H9 (cell line): Measurements from ENCODE around the gene SPHK1. TPM values are rescaled to one million over a fixed set of nuclear protein-coding genes. Genes with fewer than 3 reads are reported as not detected.

ENCODE experiments used
- DNase-seq: peaks from one replicate; pipeline ENCODE4 v3.0.0-alpha.2; 2017
- H2AFZ ChIP-seq: one replicate; pipeline ENCODE4 v1.6.1; 2013; ENCODE audit warnings: mild to moderate bottlenecking, low read length, control low read depth, moderate library complexity
- H2AK5ac ChIP-seq: 2 replicates; pipeline ENCODE4 v1.6.1; 2013; ENCODE audit warnings: low read length, control low read depth, mixed read lengths; ENCODE audit not compliant: insufficient read length
- H2BK120ac ChIP-seq: one replicate; pipeline ENCODE4 v1.6.1; 2013; ENCODE audit warnings: low read depth, mild to moderate bottlenecking, low read length, control low read depth, inconsistent platforms; ENCODE audit not compliant: poor library complexity, severe bottlenecking
- H2BK12ac ChIP-seq: 2 replicates; pipeline ENCODE4 v1.6.1; 2013; ENCODE audit warnings: low read length, control low read depth, mixed read lengths, low read depth; ENCODE audit not compliant: insufficient read length
- H2BK15ac ChIP-seq: 2 replicates; pipeline ENCODE4 v1.6.1; 2013; ENCODE audit warnings: low read depth, low read length, control low read depth
- H2BK20ac ChIP-seq: one replicate; pipeline ENCODE4 v1.6.1; 2013; ENCODE audit warnings: low read depth, mild to moderate bottlenecking, low read length, control low read depth, inconsistent platforms; ENCODE audit not compliant: poor library complexity, severe bottlenecking
- H2BK5ac ChIP-seq: 2 replicates; pipeline ENCODE4 v1.6.1; 2013; ENCODE audit warnings: low read length, control low read depth, mixed read lengths; ENCODE audit not compliant: insufficient read length
- H3K14ac ChIP-seq: 2 replicates; pipeline ENCODE4 v1.6.1; 2013; ENCODE audit warnings: low read length, control low read depth; ENCODE audit not compliant: insufficient read depth
- H3K18ac ChIP-seq: 2 replicates; pipeline ENCODE4 v1.6.1; 2013; ENCODE audit warnings: low read depth, mild to moderate bottlenecking, mixed read lengths, low read length, control low read depth; ENCODE audit not compliant: insufficient read length
- H3K23ac ChIP-seq: 2 replicates; pipeline ENCODE4 v1.6.1; 2013; ENCODE audit warnings: low read length, control low read depth, mixed read lengths, low read depth; ENCODE audit not compliant: insufficient read length
- H3K23me2 ChIP-seq: 2 replicates; pipeline ENCODE4 v1.6.1; 2013; ENCODE audit warnings: low read depth, mild to moderate bottlenecking, mixed read lengths, low read length, control low read depth; ENCODE audit not compliant: insufficient read length, poor library complexity, severe bottlenecking
- H3K27ac ChIP-seq: 2 replicates; pipeline ENCODE4 v1.5.1; 2013; ENCODE audit warnings: low read length, control low read depth, mixed read lengths, low read depth; ENCODE audit not compliant: insufficient read length
- H3K27me3 ChIP-seq: 2 replicates; pipeline ENCODE4 v1.6.1; 2013; ENCODE audit warnings: low read length, control low read depth, inconsistent platforms; ENCODE audit not compliant: insufficient read depth
- H3K4ac ChIP-seq: 2 replicates; pipeline ENCODE4 v1.6.1; 2013; ENCODE audit warnings: low read depth, mild to moderate bottlenecking, control low read depth, inconsistent platforms, low read length, moderate library complexity
- H3K4me1 ChIP-seq: 2 replicates; pipeline ENCODE4 v1.6.1; 2013; ENCODE audit warnings: low read length, control low read depth, inconsistent platforms; ENCODE audit not compliant: insufficient read depth
- H3K4me2 ChIP-seq: 2 replicates; pipeline ENCODE4 v1.6.1; 2013; ENCODE audit warnings: low read length, control low read depth, mixed read lengths; ENCODE audit not compliant: insufficient read length, insufficient read depth
- H3K56ac ChIP-seq: 2 replicates; pipeline ENCODE4 v1.6.1; 2013; ENCODE audit warnings: low read depth, mild to moderate bottlenecking, mixed read lengths, low read length, control low read depth; ENCODE audit not compliant: insufficient read length
- H3K79me1 ChIP-seq: 2 replicates; pipeline ENCODE4 v1.6.1; 2013; ENCODE audit warnings: low read depth, mild to moderate bottlenecking, moderate library complexity, low read length, control low read depth, inconsistent platforms; ENCODE audit not compliant: insufficient read depth, poor library complexity, severe bottlenecking
- H3K79me2 ChIP-seq: 2 replicates; pipeline ENCODE4 v1.6.1; 2013; ENCODE audit warnings: low read length, control low read depth, inconsistent platforms; ENCODE audit not compliant: insufficient read depth
- H3K9ac ChIP-seq: 2 replicates; pipeline ENCODE4 v1.6.1; 2013; ENCODE audit warnings: low read length, control low read depth, mixed read lengths; ENCODE audit not compliant: insufficient read length; ENCODE audit errors: extremely low read depth
- H3K9me3 ChIP-seq: one replicate; pipeline ENCODE4 v1.6.1; 2013; ENCODE audit warnings: low read depth, low read length, inconsistent platforms; ENCODE audit not compliant: control insufficient read depth
- H3T11ph ChIP-seq: one replicate; pipeline ENCODE4 v1.6.1; 2013; ENCODE audit warnings: mild to moderate bottlenecking, low read length, control low read depth, inconsistent platforms
- H4K20me1 ChIP-seq: one replicate; pipeline ENCODE4 v1.6.1; 2013; ENCODE audit not compliant: control insufficient read depth, insufficient read length, insufficient read depth
- H4K5ac ChIP-seq: 2 replicates; pipeline ENCODE4 v1.6.1; 2013; ENCODE audit warnings: low read depth, mild to moderate bottlenecking, mixed read lengths, low read length, control low read depth; ENCODE audit not compliant: insufficient read length
- H4K8ac ChIP-seq: replicated peaks from 2 replicates; pipeline ENCODE4 v1.6.1; 2013; ENCODE audit warnings: low read length, control low read depth, mixed read lengths, low read depth; ENCODE audit not compliant: insufficient read length
- H4K91ac ChIP-seq: 2 replicates; pipeline ENCODE4 v1.6.1; 2013; ENCODE audit warnings: low read depth, mild to moderate bottlenecking, moderate library complexity, mixed read lengths, low read length, control low read depth; ENCODE audit not compliant: insufficient read length
- H3K27ac Mint-ChIP-seq, 3 experiments: 2 replicates in 2 of 3; 3 replicates in 1 of 3; pipeline ENCODE4 v1.8.0; 2020 to 2021; ENCODE audit warnings: mixed read lengths in 3 of 3, mild to moderate bottlenecking in 1 of 3, moderate library complexity in 1 of 3
- H3K27me3 Mint-ChIP-seq: 2 replicates; pipeline ENCODE4 v1.8.0; 2021; ENCODE audit warnings: low read depth, mild to moderate bottlenecking, moderate library complexity, mixed read lengths
- H3K36me3 Mint-ChIP-seq, 3 experiments: 2 replicates in 2 of 3; 3 replicates in 1 of 3; pipeline ENCODE4 v1.8.0; 2020 to 2021; ENCODE audit warnings: low read depth in 3 of 3, mixed read lengths in 3 of 3; ENCODE audit not compliant: insufficient read depth in 1 of 3
- H3K4me1 Mint-ChIP-seq, 2 experiments: 2 replicates each; pipeline ENCODE4 v1.8.0; 2020; ENCODE audit warnings: mixed read lengths in 2 of 2
- H3K4me3 Mint-ChIP-seq, 2 experiments: 2 replicates in 1 of 2; 3 replicates in 1 of 2; pipeline ENCODE4 v1.8.0; 2020 to 2021; ENCODE audit warnings: mild to moderate bottlenecking in 2 of 2, mixed read lengths in 2 of 2, moderate library complexity in 1 of 2
- H3K9me3 Mint-ChIP-seq, 2 experiments: 2 replicates in 1 of 2; 3 replicates in 1 of 2; pipeline ENCODE4 v1.8.0; 2020; ENCODE audit warnings: mild to moderate bottlenecking in 2 of 2, mixed read lengths in 2 of 2, moderate library complexity in 1 of 2
- WGBS: extraction: QIAGEN DNeasy Blood & Tissue Kit; methylation state at CpG from one replicate; pipeline ENCODE4 v1.1.7; 2013; ENCODE audit warnings: missing lambda C conversion rate, low lambda C conversion rate, mixed read lengths; ENCODE audit not compliant: insufficient read length; ENCODE audit errors: extremely low coverage; 5-methylcytosine and 5-hydroxymethylcytosine counted together
- total RNA-seq: library from RNA; stranded (reverse); gene quantifications from 2 replicates; pipeline ENCODE4 v1.2.1, GENCODE V29; 2021
- TF ChIP-seq, protein P1 (sequence below): fragments of 200-600 bp; sonication (generic); conservative IDR thresholded peaks from 3 replicates; pipeline ENCODE4 v1.8.0; 2021; ENCODE audit warnings: antibody characterized with exemption, mild to moderate bottlenecking

The SPHK1 gene
- total RNA-seq, 1 experiment from 2014 or later, result 1.4 TPM

DNA sequence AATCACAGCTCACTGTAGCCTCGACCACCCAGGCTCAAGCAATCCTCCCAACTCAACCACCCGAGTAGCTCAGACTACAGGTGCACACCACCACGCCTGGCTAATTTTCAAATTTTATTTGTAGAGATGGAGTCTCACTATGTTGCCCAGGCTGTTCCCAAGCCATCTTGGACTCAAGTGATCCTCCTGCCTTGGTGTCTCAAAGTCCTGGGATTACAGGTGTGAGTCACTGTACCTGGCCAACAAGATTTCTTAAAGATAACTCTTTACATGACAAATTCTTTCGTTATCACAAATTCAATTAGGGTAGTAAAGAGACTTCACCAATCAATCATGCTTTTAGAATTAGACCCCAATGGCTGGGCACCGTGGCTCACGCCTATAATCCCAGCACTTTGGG, 43.1 kb upstream of the SPHK1 start:
- H3K27ac Mint-ChIP-seq, result no peak overlapping the region
- no peaks in the 10 kb centered on the region for H3K23me2 ChIP-seq
- H3K4ac ChIP-seq, result no peak overlapping the region
- H2BK120ac ChIP-seq, result no peak overlapping the region
- no peak overlapping the region for H2AFZ ChIP-seq
- no CpG with 5 or more reads among the region's 6 CpGs for WGBS
- H2BK5ac ChIP-seq, result no peak overlapping the region
- H3K9me3 ChIP-seq, result no peaks in the 10 kb centered on the region
- no peaks in the 10 kb centered on the region for H3K9me3 Mint-ChIP-seq
- H4K8ac ChIP-seq, result no peak overlapping the region
- H3K79me1 ChIP-seq, result peaks cover 3% of the 10 kb centered on the region
- no peaks in the 10 kb centered on the region for H3K4me1 ChIP-seq
- H3K4me2 ChIP-seq, result no peak overlapping the region
- no peak overlapping the region for H3K9ac ChIP-seq
- no peak overlapping the region for H2BK20ac ChIP-seq
- no peak overlapping the region for H3K27ac ChIP-seq
- H3K4me3 Mint-ChIP-seq, result no peak overlapping the region
- H3K27me3 ChIP-seq, result no peaks in the 10 kb centered on the region
- no peaks in the 10 kb centered on the region for H3K4me1 Mint-ChIP-seq
- no peak overlapping the region for H4K91ac ChIP-seq
- no peak overlapping the region for H2AK5ac ChIP-seq
- no peaks in the 10 kb centered on the region for H3K27me3 Mint-ChIP-seq
- TF ChIP-seq, protein P1, sequence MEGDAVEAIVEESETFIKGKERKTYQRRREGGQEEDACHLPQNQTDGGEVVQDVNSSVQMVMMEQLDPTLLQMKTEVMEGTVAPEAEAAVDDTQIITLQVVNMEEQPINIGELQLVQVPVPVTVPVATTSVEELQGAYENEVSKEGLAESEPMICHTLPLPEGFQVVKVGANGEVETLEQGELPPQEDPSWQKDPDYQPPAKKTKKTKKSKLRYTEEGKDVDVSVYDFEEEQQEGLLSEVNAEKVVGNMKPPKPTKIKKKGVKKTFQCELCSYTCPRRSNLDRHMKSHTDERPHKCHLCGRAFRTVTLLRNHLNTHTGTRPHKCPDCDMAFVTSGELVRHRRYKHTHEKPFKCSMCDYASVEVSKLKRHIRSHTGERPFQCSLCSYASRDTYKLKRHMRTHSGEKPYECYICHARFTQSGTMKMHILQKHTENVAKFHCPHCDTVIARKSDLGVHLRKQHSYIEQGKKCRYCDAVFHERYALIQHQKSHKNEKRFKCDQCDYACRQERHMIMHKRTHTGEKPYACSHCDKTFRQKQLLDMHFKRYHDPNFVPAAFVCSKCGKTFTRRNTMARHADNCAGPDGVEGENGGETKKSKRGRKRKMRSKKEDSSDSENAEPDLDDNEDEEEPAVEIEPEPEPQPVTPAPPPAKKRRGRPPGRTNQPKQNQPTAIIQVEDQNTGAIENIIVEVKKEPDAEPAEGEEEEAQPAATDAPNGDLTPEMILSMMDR, result no peak
- no peak overlapping the region for H2BK15ac ChIP-seq
- peaks cover 15 to 39% (median 37%) of the 10 kb centered on the region in 3 experiments; a peak in 6 of 7 replicates for H3K36me3 Mint-ChIP-seq
- H3T11ph ChIP-seq, result no peak overlapping the region
- H2BK12ac ChIP-seq, result no peak overlapping the region
- H3K18ac ChIP-seq, result no peak overlapping the region
- no peak for DNase-seq
- no peak overlapping the region for H4K5ac ChIP-seq
- no peaks in the 10 kb centered on the region for H3K79me2 ChIP-seq
- H4K20me1 ChIP-seq, result no peaks in the 10 kb centered on the region
- H3K14ac ChIP-seq, result no peak overlapping the region
- H3K56ac ChIP-seq, result no peak overlapping the region
- H3K23ac ChIP-seq, result no peak overlapping the region
